OCI-LY7 (cell line): ENCODE results near the gene PLEKHM3. TPM values are rescaled to one million over a fixed set of nuclear protein-coding genes. Genes with fewer than 3 reads are reported as not detected.

ENCODE experiments used
- BruUV-seq: library from RNA; stranded (reverse); fragments of 400-500 nt; replicated peaks from 2 replicates; lab custom pipeline; 2021; lab: Mats Ljungman, UMichigan
- CTCF ChIA-PET: fragments of 300-600 bp; sonication (Branson Sonifier 250); formaldehyde crosslinking; loops from one replicate; lab custom pipeline; 2022; ENCODE audit warnings: antibody characterized with exemption; ENCODE audit not compliant: unreplicated experiment; lab: Charles Lee
- POLR2A ChIA-PET: fragments of 300-600 bp; sonication (Branson Sonifier 250); formaldehyde crosslinking; loops from one replicate; lab custom pipeline; 2022; ENCODE audit warnings: antibody characterized with exemption; lab: Charles Lee
- DNase-seq: peaks from one replicate; pipeline ENCODE4 v3.0.0-alpha.2; 2015; ENCODE audit warnings: low spot score
- H2AFZ ChIP-seq: fragments of 200-600 bp; sonication (generic), shearing (Covaris generic); 2 replicates; pipeline ENCODE4 v1.6.1; 2014; ENCODE audit warnings: mild to moderate bottlenecking, antibody characterized with exemption, low read length, moderate library complexity
- H3K27ac ChIP-seq: fragments of 200-600 bp; sonication (generic); 2 replicates; pipeline ENCODE4 v1.5.1; 2014; ENCODE audit warnings: mixed run types, low read depth, mild to moderate bottlenecking, moderate library complexity, low read length, inconsistent platforms; ENCODE audit not compliant: poor library complexity, severe bottlenecking
- H3K36me3 ChIP-seq: fragments of 200-600 bp; sonication (generic); 2 replicates; pipeline ENCODE4 v1.6.1; 2014; ENCODE audit warnings: mild to moderate bottlenecking, antibody characterized with exemption, low read length, moderate library complexity, mixed read lengths; ENCODE audit not compliant: insufficient read depth
- H3K4me1 ChIP-seq: fragments of 200-600 bp; sonication (generic); 2 replicates; pipeline ENCODE4 v1.5.1; 2014; ENCODE audit warnings: mild to moderate bottlenecking, low read length; ENCODE audit not compliant: insufficient read depth, poor library complexity, severe bottlenecking
- H3K4me2 ChIP-seq: fragments of 200-600 bp; sonication (generic); 2 replicates; pipeline ENCODE4 v1.6.1; 2014; ENCODE audit warnings: mild to moderate bottlenecking, low read length
- H3K4me3 ChIP-seq: fragments of 200-600 bp; sonication (generic); 2 replicates; pipeline ENCODE4 v1.5.1; 2014; ENCODE audit warnings: mild to moderate bottlenecking, low read depth, low read length; ENCODE audit not compliant: poor library complexity, severe bottlenecking
- H3K79me2 ChIP-seq: fragments of 200-600 bp; sonication (generic); 2 replicates; pipeline ENCODE4 v1.6.1; 2016; ENCODE audit warnings: low read depth, mild to moderate bottlenecking, low read length, moderate library complexity, mixed read lengths; ENCODE audit not compliant: insufficient read depth
- H3K9me2 ChIP-seq: fragments of 200-600 bp; sonication (generic); 2 replicates; pipeline ENCODE4 v1.6.1; 2016; ENCODE audit warnings: mild to moderate bottlenecking, low read length, mixed read lengths; ENCODE audit not compliant: insufficient read depth
- H3K9me3 ChIP-seq: fragments of 200-600 bp; sonication (generic); 2 replicates; pipeline ENCODE4 v1.6.1; 2014; ENCODE audit warnings: mild to moderate bottlenecking, mixed run types, low read length, mixed read lengths
- H4K20me1 ChIP-seq: fragments of 200-600 bp; sonication (generic); 2 replicates; pipeline ENCODE4 v1.6.1; 2014; ENCODE audit warnings: mild to moderate bottlenecking, antibody characterized with exemption, low read length, moderate library complexity, mixed read lengths; ENCODE audit not compliant: insufficient read depth
- EZH2phosphoT487 ChIP-seq: fragments of 200-600 bp; sonication (generic); IDR thresholded peaks from 2 replicates; pipeline ENCODE4 v1.6.1; 2018; ENCODE audit warnings: low read depth, borderline replicate concordance, mild to moderate bottlenecking, mixed run types, antibody characterized with exemption, low read length, moderate library complexity, mixed read lengths
- intact Hi-C: fragments of 100-400 bp; cut with micrococcal nuclease; formaldehyde crosslinking; loops from one replicate; pipeline ENCODE4 v1.10.0; 2022; ENCODE audit not compliant: unreplicated experiment
- total RNA-seq, 2 experiments: library from RNA; depleted of rRNA in 1 of 2; stranded (reverse); fragments of >200 nt in 1 of 2; shearing (Covaris generic) in 1 of 2; gene quantifications; 2 replicates each; pipeline ENCODE4 v1.2.3, GENCODE V29; 2014 to 2022
- TF ChIP-seq, protein P1 (sequence below): fragments of 200-600 bp; sonication (generic); conservative IDR thresholded peaks from 2 replicates; pipeline ENCODE4 v1.5.1; 2014; ENCODE audit warnings: mild to moderate bottlenecking, antibody characterized with exemption, low read length, moderate library complexity, mixed read lengths

The PLEKHM3 gene
- total RNA-seq, 2 experiments from 2014 or later: 3.7 to 6.3 TPM

DNA sequence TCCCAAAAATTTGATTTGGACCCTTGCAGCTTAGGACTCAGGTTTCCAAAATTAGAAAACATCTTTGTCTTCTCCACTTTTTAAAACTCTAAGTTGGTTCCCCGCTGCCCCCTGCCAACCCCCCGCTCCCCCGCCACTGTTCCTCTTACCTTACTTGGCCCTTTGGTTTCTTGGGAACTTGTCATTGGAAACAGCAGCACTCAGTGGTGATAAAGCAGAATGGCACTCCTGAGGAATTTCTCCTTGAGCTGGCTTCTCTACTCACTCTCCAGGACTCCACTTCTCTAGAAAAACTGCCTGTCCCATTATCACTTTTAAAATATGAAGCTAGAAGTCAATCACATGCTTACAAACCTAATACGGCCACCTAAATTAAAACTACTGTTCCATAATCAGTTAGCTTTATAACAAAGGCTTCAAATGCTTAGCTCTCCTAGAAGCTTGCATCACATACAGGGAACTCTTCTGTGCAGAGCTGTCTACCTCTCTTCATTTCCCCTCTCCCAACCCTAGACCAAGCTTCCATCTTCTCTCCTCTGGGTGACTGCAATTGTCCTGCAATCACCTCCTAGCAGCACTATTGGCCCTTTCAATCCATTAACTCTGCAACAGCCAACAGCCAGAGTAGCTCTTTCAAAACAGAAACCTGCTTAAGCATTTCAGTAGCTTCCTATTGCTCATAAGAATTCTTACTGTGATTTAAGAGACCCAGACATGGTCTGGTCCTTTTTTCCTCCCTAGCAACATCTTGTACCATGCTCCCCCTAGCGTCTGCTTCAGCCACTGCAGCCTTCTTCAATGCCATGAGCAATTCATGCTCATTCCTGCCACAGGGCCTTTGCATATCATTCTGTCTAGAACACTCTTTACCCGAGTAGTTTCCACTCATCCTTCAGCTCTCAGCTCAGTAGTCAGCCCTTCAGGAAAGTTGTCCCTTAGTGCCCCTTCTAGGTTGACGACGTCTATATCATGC, 15.2 kb upstream of the PLEKHM3 start:
- Histone ChIP-seq H3K9me3 (no peaks in the 10 kb centered on the region), H2AFZ (no peak overlapping the region), H3K27ac (no peak overlapping the region), H4K20me1 (no peaks in the 10 kb centered on the region), H3K9me2 (no peaks in the 10 kb centered on the region), H3K4me3 (no peak overlapping the region), H3K4me1 (no peaks in the 10 kb centered on the region), H3K36me3 (no peaks in the 10 kb centered on the region), H3K4me2 (no peak overlapping the region), H3K79me2 (no peaks in the 10 kb centered on the region)
- ChIA-PET POLR2A (interaction anchor here (0.7 to 1.4 kb wide), 5 partner anchors 8 to 1318 kb away, joined by 3 to 5 read pairs (median 3); no protein-coding TSS in a partner anchor), CTCF (interaction anchor here (0.5 to 1.7 kb wide), 9 partner anchors 14 to 1007 kb away, joined by 3 to 8 read pairs (median 3); partner anchors contain the start of gene CCNYL1)
- peak; percentile 62 for DNase-seq
- intact Hi-C loops: loop anchor here (1.0 kb wide), 1 partner anchor 294 kb away; no protein-coding TSS in a partner anchor
- TF ChIP-seq EZH2phosphoT487: no peak
- TF ChIP-seq, protein P1, sequence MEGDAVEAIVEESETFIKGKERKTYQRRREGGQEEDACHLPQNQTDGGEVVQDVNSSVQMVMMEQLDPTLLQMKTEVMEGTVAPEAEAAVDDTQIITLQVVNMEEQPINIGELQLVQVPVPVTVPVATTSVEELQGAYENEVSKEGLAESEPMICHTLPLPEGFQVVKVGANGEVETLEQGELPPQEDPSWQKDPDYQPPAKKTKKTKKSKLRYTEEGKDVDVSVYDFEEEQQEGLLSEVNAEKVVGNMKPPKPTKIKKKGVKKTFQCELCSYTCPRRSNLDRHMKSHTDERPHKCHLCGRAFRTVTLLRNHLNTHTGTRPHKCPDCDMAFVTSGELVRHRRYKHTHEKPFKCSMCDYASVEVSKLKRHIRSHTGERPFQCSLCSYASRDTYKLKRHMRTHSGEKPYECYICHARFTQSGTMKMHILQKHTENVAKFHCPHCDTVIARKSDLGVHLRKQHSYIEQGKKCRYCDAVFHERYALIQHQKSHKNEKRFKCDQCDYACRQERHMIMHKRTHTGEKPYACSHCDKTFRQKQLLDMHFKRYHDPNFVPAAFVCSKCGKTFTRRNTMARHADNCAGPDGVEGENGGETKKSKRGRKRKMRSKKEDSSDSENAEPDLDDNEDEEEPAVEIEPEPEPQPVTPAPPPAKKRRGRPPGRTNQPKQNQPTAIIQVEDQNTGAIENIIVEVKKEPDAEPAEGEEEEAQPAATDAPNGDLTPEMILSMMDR: peak; percentile 81
- BruUV-seq: no TSS peak

DNA sequence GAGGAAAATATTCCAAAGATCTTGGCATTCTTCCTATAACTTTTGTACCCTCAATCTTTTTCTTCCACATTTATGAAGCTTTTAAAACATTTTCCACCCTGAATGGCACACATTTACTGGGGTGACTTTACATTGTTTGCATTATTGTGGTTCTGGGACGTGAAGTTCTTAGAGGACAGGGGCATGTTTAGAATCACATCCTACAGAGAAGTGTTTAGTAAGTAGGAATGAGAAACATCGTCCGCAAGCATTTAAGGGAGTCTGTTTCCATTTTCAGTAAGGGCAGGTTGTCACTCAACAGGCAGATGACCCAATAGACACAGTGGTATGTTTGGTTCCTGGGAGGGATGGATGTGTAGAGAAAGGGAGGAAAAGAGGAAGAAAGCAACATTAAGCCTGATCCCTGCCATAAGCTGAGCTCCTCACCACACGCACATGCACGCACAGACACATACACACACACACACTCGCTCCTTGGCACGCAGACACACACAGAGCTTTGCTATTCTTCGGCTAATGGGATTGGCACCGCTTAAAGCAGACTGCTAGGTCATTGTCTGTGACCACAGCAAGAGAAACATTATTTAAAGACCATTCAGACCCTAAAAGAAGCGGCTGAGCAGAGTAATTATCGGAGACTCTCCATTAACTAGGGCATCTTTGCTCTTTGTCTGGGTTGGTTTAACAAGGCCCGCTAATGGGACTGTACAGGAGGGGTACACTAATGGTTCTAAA, 14.2 kb upstream of the PLEKHM3 start:
- H3K9me2 ChIP-seq: no peaks in the 10 kb centered on the region
- no TSS peak for BruUV-seq
- H3K79me2 ChIP-seq: no peaks in the 10 kb centered on the region
- H3K9me3 ChIP-seq: no peaks in the 10 kb centered on the region
- no peaks in the 10 kb centered on the region for H3K36me3 ChIP-seq
- no peaks in the 10 kb centered on the region for H4K20me1 ChIP-seq
- no peak overlapping the region for H2AFZ ChIP-seq
- H3K27ac ChIP-seq: no peak overlapping the region
- H3K4me1 ChIP-seq: no peaks in the 10 kb centered on the region
- H3K4me2 ChIP-seq: no peak overlapping the region
- intact Hi-C loops: loop anchor here (1.0 kb wide), 1 partner anchor 293 kb away; no protein-coding TSS in a partner anchor
- POLR2A ChIA-PET: interaction anchor here (1.4 kb wide), 1 partner anchor 11 kb away, joined by 3 read pairs; no protein-coding TSS in a partner anchor
- CTCF ChIA-PET: interaction anchor here (0.6 to 1.7 kb wide), 3 partner anchors 293 to 510 kb away, joined by 3 to 8 read pairs (median 4); partner anchors contain the start of gene CREB1
- no peak overlapping the region for H3K4me3 ChIP-seq
- no peak for TF ChIP-seq EZH2phosphoT487
- TF ChIP-seq, protein P1: no peak
- no peak for DNase-seq
